HG02870 (cell line): ENCODE data around the gene PSMB9.
"Not testable (repeated sequence)": the region's sequence is repeated elsewhere in the genome, so short reads cannot be mapped to it uniquely, and the experiment has no call there.

Experiments used
- ATAC-seq: cut with Tn5 transposase; IDR thresholded peaks from one replicate; pipeline ENCODE4 v1.9.1; 2021; ENCODE audit warnings: mild to moderate bottlenecking, moderate library complexity; ENCODE audit not compliant: unreplicated experiment

The PSMB9 gene

DNA sequence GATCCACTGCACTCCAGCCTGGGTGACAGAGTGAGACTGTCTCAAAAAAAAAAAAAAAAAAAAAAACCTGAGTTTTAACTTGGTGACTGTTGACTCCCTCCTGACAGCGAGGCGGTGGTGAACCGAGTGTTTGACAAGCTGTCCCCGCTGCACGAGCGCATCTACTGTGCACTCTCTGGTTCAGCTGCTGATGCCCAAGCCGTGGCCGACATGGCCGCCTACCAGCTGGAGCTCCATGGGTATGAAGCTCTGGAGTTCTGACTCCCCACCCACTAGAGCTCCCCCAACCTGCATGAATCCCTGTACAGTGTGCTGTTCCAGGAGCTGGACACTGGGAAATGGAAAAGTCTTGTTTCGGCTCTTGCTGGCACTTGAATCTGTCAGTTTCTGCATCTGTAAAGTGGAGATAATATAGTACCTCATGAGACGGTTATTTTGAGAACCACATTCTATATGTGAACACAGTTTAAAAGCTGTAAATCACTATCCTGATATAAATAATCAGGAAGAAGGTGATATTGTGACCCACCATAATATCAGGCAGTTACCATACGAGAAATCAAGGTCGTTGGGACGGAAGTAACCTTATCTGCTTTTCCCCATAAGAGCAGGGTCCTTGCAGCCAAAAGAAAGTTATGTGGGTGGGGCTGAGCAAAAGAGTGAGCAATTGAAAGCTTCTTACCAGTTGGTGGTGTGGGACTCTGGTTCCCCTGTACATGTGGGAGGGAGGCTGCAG lies 3.3 kb downstream of the PSMB9 start:
- ATAC-seq, result no peak

DNA sequence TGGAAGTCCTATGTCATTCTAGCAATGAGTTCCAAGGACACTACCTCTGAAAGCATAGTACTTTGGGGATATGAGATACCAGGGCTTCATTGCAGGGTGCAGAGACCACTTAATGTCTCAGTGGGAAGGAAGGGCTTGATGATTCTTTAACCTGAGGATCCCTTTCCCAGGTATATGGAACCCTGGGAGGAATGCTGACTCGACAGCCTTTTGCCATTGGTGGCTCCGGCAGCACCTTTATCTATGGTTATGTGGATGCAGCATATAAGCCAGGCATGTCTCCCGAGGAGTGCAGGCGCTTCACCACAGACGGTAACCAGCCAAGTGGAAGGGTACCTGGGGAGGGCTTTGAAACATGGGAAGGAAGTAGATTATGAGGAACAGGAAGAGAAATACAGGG lies 4.2 kb downstream of the PSMB9 start:
- no peak for ATAC-seq

DNA sequence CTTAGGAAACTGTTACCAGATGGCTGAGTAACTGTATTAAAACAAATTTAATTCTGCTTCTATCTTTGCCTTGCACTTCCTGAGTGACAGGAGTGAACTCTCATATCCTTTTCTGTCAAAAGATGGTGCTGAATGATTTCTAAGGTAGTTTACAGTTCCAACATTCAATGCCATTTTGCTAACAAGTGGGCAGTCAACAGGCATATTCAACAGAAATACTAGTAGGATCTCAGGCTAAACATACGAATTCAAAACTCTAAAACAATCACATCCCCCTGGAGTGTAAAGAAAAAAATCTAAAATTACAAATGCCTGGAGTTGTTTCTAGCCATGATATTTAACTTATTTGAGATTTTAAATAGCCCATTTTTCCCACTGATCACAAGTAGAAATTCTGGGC lies 6.7 kb downstream of the PSMB9 start:
- no peak for ATAC-seq

DNA sequence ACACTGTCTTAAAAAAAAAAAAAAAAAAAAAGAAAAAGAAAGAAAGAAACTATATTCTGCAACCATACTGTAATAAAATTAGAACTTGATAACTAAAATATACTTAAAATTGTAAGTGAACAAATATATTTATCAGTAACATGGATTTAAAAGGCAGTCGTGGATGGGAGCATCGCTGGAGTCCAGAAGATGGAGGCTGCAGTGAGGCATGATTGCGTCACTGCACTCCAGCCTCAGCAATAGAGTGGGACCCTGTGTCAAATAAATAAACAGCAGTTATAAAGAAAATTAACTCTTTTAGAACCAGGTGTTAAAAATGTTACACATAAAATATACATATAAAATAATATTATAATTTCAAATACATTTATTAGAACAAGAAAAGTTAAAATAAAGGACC lies 8.7 kb downstream of the PSMB9 start:
- no peak for ATAC-seq

DNA sequence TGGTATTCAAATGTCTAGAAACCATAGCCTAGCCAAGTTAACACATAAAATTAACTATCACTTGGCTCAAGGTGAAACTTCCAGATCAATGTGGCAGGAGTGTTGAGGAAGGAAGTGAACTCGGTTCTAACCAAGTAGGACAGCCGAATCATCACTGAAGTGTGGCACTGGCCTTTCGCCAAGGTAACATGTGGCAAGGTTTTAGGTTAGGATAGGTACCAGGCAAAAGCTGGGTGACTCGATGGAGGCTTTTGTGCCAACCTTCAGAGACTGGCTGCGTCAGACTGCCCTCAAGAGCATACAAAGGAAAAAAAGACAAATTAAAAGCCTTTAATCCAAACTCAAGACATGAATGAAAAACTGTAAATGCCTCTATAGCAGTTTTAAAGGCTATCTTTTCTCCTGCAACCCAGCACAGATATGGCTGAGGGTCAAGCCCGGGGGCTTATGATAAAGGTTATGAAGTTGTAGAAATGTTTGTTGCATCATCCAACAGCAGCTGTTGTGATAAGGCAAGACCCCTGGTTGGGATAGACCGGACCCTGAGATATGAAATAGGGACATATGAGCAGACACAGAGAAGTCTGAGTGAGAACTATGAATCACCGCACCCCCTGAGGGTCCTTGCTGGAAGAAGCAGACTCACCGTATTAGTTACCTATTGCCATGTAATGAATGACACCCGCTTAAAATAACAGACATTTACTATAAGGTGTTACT lies 11.9 kb downstream of the PSMB9 start:
- no peak for ATAC-seq

DNA sequence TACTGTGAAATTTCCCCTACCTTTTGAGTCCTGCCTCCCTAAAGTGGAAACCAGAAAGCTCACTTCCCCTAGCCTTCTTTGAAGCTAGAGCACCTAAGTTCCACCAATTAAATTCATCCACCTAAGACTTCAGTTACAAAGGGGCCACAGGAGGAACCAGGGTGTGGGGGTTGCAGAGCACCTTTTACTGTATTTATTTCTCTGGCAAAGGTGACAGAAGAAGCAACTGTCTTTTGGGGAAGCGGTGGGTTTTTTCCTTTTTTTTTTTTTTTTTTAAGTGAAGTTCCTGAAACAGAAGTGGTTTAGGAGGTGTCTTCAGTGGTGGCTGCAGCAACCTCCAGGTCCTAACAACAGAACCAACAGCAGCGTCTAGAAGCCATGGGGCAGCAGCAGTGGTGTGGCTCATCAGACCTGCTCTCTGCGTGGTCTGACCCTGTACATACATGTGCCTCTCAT lies 13.1 kb downstream of the PSMB9 start:
- ATAC-seq, result no peak

DNA sequence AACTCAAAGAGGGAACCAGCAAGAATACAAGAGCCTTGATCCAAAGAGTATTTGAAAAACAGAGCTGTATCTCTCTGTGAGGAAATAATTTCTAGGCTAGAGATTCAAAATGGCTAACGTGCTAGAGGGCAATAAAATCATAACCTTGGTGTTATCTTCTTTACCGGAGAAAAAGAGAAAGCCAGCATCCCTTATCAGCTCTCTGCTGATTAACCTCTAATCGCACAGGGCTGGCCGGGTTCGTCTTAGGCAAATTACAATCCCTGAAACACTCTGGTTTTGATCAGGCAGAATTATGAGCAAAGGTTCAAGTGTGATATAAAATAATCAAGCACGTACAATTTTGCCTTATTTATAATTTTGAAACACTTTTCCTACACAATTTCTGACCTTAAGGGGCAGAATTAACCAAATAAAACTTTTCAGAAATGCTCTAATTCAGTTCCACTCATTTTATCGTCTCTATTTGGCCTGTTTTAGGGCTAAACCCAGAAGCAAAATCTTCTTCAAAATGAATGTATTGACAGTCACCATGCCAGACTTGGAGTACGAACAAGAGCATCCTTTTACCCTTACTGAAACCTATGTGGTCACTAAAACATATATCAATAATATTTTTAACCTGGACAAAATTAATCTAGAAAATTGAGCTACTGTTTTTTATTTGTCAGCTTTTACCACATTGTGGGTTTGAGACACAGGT lies 13.7 kb downstream of the PSMB9 start:
- no peak for ATAC-seq

DNA sequence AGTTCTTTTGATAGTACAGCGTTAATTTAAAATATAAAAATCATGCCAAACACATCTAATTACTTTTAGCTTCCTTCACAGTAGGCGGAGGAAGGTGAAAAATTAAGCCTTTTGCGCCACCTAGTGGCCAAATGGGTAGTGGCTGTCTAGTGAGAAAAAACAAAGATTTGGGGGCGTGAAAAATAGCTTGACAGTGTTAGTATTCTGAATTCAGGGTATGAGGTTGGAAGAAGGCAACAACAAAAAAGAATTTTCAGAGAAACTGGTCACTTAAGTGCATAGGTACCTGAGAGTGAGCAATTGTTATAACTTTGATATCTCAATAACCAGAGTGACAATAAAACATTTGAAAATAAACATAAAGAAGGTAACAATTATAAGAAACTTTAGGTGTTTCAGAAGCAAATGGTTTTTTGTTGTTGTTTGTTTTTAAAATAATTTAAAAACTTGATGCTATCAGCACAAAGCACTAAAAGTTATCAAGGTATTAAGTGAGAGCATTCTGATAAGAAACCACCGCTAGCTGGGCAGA lies 14.3 kb downstream of the PSMB9 start:
- ATAC-seq, result no peak

DNA sequence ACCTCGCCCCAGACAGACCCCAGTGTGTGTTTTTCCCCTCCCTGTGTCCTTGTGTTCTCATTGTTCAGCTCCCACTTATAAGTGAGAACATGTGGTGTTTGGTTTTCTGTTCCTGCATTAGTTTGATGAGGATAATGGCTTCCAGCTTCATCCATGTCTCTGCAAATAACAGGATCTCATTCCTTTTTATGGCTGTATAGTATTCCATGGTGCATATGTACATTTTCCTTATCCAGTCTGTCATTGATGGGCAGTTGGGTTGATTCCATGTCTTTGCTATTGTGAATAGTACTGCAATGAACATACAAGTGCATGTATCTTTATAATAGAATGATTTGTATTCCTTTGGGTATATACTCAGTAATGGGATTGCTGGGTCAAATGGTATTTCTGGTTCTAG lies 20.0 kb downstream of the PSMB9 start:
- ATAC-seq, result not testable (repeated sequence)

DNA sequence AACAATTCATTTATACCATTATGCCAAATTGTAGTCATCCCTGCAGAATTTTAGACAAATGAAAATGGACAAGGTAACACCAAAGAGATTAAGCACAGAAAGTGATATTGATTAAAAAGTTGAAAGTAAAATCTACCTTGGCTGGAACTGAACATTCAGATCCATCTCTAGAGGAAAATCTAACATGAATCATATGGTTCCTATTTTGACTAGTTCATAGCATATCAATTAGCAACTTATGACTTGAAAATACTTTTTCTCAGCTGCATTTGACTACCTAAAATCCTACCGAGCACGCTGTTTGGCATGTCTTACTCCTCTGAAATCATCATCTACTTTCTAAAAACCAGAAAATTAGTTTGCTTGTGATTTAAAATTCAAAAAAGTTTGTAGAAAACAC lies 22.6 kb downstream of the PSMB9 start:
- no peak for ATAC-seq

DNA sequence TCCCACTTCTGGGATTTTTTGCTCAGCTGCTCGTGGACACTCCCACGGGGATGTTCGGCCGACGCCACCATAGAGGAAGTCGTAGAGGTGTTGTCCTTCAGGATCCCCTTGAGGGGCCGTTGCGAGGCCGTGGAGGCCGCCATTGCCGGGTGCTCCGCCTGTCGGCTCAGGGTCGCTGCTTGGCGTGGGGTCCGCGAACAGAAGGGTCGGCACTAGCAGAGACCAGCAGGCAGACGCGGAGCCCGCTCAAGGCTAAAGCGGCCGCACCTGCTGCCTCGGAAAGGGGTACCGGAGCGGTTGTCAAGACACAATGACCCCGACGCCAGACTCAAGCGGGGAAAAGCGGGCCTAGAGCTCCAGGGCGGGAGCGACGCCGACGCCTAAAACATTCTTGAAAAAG lies 25.7 kb downstream of the PSMB9 start:
- no peak for ATAC-seq

DNA sequence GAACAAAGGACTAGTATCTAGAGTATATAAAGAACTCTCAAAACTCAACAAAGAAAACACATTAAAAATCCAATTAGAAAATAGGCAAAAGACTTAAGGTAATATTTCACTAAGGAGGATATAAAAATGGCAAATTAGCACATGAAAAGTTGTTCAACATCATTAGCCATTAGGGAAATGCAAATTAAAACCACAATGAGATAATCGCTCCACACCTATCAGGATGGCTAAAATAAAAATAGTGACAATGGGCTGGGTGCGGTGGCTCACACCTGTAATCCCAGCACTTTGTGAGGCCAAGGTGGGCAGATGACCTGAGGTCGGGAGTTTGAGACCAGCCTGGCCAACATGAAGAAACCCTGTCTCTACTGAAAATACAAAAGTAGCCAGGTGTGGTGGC lies 27.0 kb downstream of the PSMB9 start:
- ATAC-seq, result not testable (repeated sequence)

DNA sequence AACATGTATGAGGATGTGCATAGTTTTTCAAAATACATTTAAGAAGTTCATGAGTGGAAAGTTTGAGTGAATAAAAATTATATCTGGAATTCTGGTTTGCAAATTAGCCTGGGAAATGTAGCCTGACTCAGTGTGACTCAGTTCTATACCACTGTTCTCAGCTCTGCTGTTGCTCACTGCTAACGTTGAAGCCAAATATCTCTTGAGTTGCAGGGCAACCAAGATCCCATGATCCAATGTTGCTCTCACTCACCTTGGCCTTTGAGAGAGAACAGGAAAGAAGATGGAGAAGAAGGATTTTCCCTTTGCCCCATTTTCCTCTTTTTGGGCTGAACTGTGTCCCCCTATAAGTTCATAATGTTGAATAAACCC lies 28.9 kb downstream of the PSMB9 start:
- no peak for ATAC-seq

DNA sequence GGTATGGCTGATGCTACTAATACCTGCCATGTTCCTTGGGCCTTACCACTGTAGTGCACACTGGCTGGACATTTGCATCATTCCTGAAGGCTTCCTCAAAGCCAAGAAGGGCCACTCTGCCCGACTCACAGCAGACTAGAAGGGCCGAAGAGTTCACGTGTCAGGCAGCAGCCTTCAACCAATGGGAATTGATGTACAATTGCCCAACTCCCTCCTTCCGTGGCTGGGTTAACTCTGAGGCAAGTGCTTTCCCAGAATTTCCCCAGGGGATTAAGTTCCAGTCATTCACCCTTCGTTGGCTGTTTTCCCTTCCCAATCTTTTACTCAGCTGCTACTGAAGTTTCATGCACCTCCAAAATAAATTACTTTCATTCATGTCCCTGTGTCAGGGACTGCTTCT lies 29.8 kb downstream of the PSMB9 start:
- no peak for ATAC-seq

DNA sequence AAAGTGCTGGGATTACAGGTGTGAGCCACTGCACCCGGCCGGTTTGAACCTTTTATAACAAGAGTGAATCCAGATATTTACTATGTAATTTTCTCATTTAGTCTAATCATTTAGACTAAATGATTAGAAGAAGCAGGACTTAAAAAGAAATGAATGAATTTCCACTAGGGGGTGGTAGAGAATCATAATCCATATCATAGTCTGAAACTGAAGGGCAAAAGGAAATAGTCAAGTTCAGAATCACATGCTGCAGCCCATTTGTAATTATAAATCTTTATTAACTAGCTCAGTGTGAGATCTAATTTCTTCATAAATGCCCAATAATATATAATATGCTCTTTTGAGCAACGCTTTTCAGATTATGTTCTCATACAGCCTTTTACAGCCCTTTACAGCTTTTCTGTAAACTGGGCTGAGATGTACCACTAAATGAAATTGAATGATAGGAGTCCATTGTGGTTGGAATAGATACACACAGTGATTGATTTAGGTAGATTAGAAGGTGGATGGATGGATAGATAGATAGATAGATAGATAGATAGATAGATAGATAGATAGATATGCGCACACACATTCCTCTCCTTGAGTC lies 31.8 kb downstream of the PSMB9 start:
- no peak for ATAC-seq

DNA sequence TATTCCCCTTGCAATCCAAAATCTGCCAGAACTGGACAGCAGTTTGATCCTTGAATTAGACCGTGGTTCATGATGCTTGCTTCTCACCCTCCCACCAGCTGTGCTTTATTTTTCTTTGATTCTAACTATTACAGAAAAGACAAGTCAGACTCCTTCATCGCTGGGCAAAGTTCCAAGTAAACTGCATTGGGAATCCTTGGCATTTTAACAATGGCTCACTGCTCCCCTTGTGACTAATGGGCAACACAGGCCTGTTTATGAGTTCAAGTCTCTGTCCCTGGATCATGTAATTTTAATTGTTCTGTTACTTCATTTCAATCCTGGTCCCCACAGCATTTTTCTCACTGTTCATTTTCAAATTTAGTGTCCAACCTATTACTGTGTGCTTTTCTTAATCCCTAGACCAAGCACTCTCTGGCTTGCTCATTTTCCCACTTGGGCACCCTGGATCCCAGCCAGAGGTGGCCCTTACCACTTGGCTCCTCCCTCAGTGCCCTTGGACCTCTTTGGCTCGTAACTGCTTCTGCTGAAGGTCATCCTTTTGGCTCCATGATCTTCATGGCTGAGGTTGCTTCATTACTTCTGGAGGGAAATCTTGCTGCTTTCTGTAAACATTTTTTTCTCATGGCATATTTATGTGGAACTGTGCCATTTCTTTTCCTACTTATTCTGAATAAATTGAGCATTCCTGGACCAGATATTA lies 32.8 kb downstream of the PSMB9 start:
- no peak for ATAC-seq

DNA sequence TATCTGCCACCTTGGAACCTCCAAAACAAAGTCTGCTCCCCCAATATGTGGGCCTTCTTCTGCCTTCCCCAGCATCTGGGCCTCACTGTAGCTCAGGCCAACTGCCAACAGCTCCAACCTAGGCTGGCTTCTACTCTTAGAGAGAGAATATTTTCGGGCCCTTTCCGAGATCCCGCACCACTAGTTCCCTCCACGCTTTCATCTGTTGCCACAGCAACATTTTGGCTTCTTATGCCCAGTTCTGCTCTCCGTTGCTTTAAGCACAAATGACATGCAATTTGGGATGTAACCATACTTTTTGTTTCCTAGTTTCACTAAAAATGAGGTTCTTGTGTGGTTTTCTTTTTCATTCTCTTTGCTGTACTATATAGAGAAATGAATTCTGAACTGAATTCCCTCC lies 33.6 kb downstream of the PSMB9 start:
- no peak for ATAC-seq

DNA sequence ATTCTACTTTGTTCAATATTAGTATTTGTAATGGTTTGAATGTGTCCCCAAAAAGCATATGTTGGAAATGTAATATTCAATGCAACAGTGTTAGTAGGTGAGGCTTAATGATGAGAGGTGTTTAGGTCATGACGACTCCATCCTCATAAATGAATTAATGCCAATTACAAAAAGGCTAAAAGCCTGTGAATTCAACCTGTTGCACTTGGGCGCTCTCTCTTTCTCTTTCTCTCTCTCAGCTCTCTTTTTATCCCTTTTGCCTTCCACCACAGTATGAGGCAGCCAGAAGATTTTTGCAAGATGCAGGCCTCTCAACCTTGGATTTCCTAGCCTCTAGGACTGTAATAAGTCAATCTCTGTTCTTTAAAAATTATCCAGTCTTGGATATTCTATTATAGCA lies 34.6 kb downstream of the PSMB9 start:
- ATAC-seq, result no peak

DNA sequence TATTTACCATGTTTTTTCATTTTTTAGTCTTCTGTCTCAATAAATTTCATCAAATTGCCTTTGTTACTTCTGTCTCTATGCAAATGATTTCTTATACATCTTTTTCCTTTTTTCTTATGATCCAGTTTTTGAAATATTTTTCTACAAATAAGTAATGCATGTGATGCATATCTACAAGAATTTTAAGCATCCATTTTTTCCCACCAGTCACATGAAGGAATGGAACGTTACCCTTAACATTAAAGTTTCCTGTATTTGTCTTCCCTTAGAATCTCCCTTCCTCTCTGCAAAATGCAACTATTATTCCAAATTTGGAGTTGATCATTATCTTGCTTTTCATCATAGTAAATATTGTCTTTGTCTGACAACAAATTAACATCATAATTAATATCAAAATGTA lies 35.5 kb downstream of the PSMB9 start:
- ATAC-seq, result no peak

DNA sequence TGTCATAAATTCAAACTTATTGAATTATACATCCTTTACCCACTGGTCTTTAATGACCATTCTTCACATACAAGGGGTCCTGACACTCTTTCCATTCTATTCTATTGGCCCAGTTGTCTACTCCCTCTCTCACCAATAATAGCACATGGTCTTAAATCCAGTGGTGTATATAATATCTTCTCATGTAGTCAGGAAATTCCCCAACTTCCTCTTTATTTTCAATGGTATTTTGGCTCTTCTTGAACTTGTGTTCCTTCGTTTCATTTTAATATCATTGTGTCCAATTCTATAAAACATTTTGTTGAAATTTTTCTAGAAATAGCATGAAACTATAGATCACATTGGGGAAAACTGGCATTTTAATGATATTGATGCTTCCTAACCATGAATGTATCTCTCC lies 36.8 kb downstream of the PSMB9 start:
- ATAC-seq, result no peak
